EH (cell line): Measurements from ENCODE around the gene CSNK1E.
A peak's percentile ranks its signal among the peaks of the same experiment; 100 is the strongest.
"Not testable (repeated sequence)": the region's sequence is repeated elsewhere in the genome, so short reads cannot be mapped to it uniquely, and the experiment has no call there.

Source experiments
- DNase-seq: peaks from one replicate; pipeline ENCODE4 v3.0.0-alpha.2; 2015; ENCODE audit warnings: low read depth

Gene CSNK1E

GRCh38 chr22:38317122-38317994, at the start of gene CSNK1E:
CSNK1E (minus strand) TSS chr22:38317433; CDS start chr22:38314157, 3,276 bp downstream.
- peak; percentile 69 for DNase-seq

- not testable (repeated sequence) for DNase-seq
Observed at GRCh38 chr22:38365829-38366228, 48.6 kb upstream of the CSNK1E start.

- not testable (repeated sequence) for DNase-seq
Observed at GRCh38 chr22:38365174-38365573, 47.9 kb upstream of the CSNK1E start.

- not testable (repeated sequence) for DNase-seq
Observed at GRCh38 chr22:38360560-38360959, 43.3 kb upstream of the CSNK1E start.

- DNase-seq, result not testable (repeated sequence)
Observed at GRCh38 chr22:38359817-38360216, 42.6 kb upstream of the CSNK1E start.

GRCh38 chr22:38357971-38358370, 40.7 kb upstream of the CSNK1E start:
- not testable (repeated sequence) for DNase-seq

GRCh38 chr22:38355275-38355674, 38.0 kb upstream of the CSNK1E start:
- DNase-seq, result no peak

- DNase-seq, result no peak
Observed at GRCh38 chr22:38353701-38354100, 36.5 kb upstream of the CSNK1E start.

- peak; percentile 60 for DNase-seq
Observed at GRCh38 chr22:38353142-38353629, 36.0 kb upstream of the CSNK1E start.

GRCh38 chr22:38352436-38352835, 35.2 kb upstream of the CSNK1E start:
- DNase-seq, result no peak

- DNase-seq, result no peak
Observed at GRCh38 chr22:38350444-38351359, 33.5 kb upstream of the CSNK1E start.

- no peak for DNase-seq
Observed at GRCh38 chr22:38348751-38349496, 31.7 kb upstream of the CSNK1E start.

GRCh38 chr22:38347944-38348750, 30.9 kb upstream of the CSNK1E start:
- DNase-seq, result peak; percentile 24

GRCh38 chr22:38347181-38347943, 30.1 kb upstream of the CSNK1E start:
- DNase-seq, result no peak

- no peak for DNase-seq
Observed at GRCh38 chr22:38346506-38346905, 29.3 kb upstream of the CSNK1E start.

GRCh38 chr22:38345782-38346181, 28.5 kb upstream of the CSNK1E start:
- no peak for DNase-seq

GRCh38 chr22:38339893-38340292, 22.7 kb upstream of the CSNK1E start:
- DNase-seq, result not testable (repeated sequence)

- DNase-seq, result peak; percentile 31
Observed at GRCh38 chr22:38338772-38339379, 21.6 kb upstream of the CSNK1E start.

- DNase-seq, result no peak
Observed at GRCh38 chr22:38336699-38337098, 19.5 kb upstream of the CSNK1E start.

GRCh38 chr22:38335077-38335476, 17.8 kb upstream of the CSNK1E start:
- DNase-seq, result peak; percentile 43
